Measurements from ENCODE around the gene KRTAP9-3.

DNA sequence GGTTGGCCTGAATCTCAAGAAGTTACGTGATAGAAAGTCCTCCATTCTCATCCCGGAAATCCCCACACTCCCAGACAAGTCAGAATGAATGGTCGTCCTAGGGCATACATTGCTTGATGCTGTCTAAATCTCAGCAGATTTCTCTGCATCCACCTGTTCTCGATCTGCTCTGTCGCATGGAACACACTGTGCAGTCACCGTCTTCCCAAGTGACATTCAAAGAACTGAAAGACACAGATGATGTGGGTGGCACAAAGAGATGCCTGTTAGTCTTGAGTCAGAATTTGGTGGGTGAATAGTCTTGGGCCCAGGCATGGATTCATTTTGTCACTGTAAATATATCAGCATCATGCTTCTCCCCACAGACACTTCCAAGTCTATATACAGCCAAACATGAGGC lies 518 bp upstream of the KRTAP9-3 start:
- TF ChIP-seq CTCF (IDR thresholded peaks at IDR 0.05) (no peak), EP300 (IDR thresholded peaks at IDR 0.05) (no peak), POLR2A (IDR thresholded peaks at IDR 0.05) (no peak)
